ENCODE data around the gene SH3PXD2A.

Gene SH3PXD2A

DNA sequence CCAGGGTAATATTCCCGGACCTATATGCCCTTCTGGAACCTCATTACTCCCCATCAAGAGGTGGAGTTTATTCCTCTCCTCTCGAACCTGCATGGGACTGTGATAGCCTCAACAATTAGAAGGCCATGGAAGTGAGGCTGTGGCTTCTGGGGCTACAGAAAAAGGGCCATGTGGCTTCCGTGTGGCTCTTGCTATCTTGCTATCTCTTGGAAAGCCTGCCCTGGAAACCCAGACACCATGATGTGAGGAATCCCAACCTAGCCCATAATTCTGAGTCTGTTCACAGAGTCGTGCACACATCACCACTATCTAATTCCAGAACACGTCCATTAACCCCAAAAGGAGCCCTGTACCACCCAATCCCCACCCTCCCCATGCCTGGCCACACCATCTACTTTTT is 20.8 kb upstream of the SH3PXD2A start:
- in situ Hi-C loops (cut with MboI; ENCODE audit: low sequenced_read_pairs): no loop called here

GRCh38 chr10:103874730-103875129 is 19.4 kb upstream of the SH3PXD2A start:
- in situ Hi-C loops (cut with MboI; ENCODE audit: low sequenced_read_pairs): loop anchor here (25.0 kb wide), 1 partner anchor 162 kb away; no protein-coding TSS in a partner anchor

- in situ Hi-C loops (cut with MboI; ENCODE audit: low sequenced_read_pairs): loop anchor here (25.0 kb wide), 1 partner anchor 160 kb away; no protein-coding TSS in a partner anchor
Observed at GRCh38 chr10:103872137-103872931, 17.0 kb upstream of the SH3PXD2A start.

DNA sequence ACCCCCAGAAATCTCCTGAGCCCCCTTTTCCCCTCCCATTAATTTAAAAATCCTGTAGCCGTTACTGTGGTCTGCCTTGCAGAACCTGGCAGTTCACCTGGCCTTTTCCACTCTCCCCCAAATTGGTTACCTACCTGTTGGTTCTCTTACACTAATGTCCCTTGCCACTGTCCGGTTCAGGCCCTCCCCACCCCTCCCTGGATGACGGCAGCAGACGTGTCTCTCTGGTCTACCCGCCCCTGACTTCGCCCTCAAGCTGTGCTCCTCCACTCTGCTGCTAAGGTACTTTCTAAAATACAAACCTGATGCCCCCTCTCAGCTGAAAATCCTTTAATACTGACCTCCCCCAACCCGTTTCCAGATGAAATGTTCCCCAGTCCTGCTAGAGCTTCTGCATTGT is 15.6 kb upstream of the SH3PXD2A start:
- in situ Hi-C loops (cut with MboI; ENCODE audit: low sequenced_read_pairs): loop anchor here (25.0 kb wide), 1 partner anchor 159 kb away; no protein-coding TSS in a partner anchor

DNA sequence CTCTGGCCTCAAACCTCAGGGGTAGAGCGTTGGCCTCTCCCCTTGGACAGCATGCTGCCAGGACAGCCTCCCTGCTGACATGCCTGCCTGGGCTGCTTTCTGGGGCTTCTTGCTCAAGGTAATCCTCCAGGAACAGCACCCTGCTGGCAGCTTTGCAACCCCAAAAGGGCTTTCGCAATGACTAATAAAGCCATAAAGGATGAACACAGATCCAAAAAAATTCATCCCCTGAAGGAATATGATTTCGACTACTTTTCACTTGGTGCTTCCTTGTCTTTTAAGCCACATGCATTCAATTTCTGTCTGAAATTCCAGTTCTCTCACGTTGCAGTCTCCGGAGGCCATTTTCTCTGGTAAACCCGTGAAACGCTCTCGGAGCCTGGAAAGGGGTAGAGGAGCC is 15.1 kb upstream of the SH3PXD2A start:
- in situ Hi-C loops (cut with MboI; ENCODE audit: low sequenced_read_pairs): loop anchor here (25.0 kb wide), 1 partner anchor 158 kb away; no protein-coding TSS in a partner anchor

- in situ Hi-C loops (cut with MboI; ENCODE audit: low sequenced_read_pairs): loop anchor here (25.0 kb wide), 1 partner anchor 157 kb away; no protein-coding TSS in a partner anchor
Observed at GRCh38 chr10:103869336-103869735, 14.0 kb upstream of the SH3PXD2A start.

DNA sequence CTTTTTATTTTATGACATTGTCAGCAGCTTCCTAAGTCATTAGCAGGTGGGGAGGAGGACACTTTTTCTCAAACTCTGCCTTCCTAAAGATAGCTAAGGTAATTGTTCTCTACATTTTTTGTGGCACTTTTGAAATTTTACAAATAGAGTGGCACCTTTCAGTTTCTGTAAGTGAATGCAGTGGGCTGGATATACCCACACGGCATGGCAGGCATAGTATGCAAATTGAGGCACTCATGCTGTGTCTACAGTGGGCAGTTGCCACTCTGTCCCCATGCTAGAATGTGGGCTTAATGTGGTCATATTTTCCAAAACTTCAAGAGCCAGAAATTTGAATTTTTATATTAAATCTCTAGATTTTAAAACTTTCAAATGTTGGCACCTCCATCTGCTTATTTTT is 12.8 kb upstream of the SH3PXD2A start:
- in situ Hi-C loops (cut with MboI; ENCODE audit: low sequenced_read_pairs): loop anchor here (25.0 kb wide), 1 partner anchor 156 kb away; no protein-coding TSS in a partner anchor

DNA sequence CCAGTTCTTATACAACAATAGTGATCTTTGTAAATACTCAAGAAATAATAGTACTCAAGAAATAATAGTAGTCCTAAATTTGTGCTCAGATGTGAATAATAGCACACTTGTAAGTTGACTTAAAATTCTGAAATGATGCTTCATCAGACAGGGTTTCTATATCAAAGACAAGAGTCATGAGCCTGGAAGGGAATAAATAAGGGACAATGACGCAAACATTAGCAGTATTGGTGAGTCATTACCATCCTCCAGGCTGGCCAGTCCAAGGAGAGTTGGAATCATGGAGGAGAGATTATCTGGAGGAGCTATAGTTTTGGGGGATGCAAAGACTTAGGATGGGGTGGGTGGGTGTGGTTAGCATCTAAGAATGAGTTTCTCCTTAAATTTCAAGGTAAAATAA is 6.1 kb upstream of the SH3PXD2A start:
- in situ Hi-C loops (cut with MboI; ENCODE audit: low sequenced_read_pairs): loop anchor here (25.0 kb wide), 1 partner anchor 149 kb away; no protein-coding TSS in a partner anchor

DNA sequence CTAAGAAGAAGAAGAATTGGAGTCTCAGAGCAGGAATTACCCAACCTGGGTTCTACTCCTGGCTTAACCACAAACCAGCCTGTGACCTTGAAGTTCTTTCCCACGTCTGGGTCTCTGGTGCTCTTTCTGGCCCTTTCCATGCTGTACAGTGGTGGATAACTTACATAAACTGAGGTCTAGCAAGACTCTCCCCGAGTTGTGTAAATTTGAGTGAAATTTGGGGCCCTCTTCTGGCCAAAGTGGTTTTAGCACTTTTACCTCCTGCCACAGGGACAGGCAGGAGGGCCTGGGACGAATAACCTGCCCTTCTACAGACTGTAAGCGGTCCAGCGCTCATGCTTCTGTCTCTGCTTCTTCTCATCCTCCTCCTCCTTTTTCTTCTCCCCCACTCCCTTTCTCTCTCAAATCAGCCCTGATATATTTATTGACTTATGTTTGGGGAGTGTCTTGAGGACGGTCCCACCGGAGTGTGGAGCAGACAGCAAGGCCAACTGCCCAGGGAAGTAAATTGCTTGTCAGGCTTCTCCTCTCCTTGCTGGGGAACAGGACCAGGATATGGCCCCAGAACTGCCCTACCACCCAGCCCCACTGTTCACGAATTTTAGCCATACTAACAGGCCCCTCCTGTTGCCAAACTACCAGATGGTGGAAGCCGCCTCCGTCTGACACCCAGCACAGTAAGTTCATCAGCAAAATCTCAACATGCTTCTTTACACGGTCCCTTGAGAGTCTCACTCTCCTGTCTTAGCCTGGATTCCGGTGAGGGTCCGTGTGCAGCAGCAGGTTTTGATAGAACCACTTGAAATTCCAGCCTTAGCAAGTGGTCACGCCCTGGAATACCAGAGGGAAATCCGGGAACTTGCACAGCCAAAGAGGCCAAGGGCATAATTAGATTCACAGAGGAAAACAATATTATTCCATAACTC is 4.0 kb upstream of the SH3PXD2A start:
- in situ Hi-C loops (cut with MboI; ENCODE audit: low sequenced_read_pairs): loop anchor here (25.0 kb wide), 1 partner anchor 147 kb away; no protein-coding TSS in a partner anchor

DNA sequence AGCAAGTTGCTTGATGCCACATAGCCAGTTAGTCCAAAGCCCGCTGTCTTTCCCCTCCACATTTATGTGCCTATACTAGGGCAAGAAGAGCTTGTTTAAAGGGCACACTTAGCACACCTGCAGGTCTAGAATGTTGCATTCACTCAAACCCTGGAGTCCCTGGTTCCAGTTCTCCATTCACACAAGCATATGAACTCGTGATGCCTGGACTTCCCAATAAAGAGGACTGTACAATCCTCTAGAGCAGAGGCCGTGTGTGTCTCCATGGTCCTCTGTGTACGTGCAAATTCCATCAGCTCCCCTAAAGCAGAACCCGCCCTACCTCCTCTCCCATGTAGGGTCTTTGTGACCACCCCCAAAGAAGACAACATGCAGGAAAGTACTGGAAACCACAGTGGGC is 3.0 kb upstream of the SH3PXD2A start:
- in situ Hi-C loops (cut with MboI; ENCODE audit: low sequenced_read_pairs): loop anchor here (25.0 kb wide), 1 partner anchor 146 kb away; no protein-coding TSS in a partner anchor

DNA sequence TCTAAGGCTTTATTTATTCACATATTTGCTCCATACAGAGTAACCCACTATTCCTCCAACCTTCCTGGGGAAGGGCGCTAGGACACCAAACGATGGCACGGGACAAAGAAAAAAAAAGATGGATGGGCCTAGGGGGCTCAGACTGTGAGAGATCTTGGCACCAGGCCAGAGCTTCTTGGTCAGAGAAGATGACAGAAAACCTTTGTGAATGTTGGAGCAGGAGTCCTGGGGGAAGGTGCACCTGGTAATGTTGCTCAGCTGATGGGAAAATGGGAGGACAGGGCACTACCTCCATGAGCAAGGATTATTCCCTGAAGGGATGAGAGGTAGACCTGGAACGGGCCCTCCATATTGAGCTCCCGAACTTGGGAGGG is 1.4 kb upstream of the SH3PXD2A start:
- in situ Hi-C loops (cut with MboI; ENCODE audit: low sequenced_read_pairs): loop anchor here (25.0 kb wide), 1 partner anchor 144 kb away; no protein-coding TSS in a partner anchor

- in situ Hi-C loops (cut with MboI; ENCODE audit: low sequenced_read_pairs): loop anchor here (25.0 kb wide), 1 partner anchor 144 kb away; no protein-coding TSS in a partner anchor
Observed at GRCh38 chr10:103855852-103856796, 748 bp upstream of the SH3PXD2A start.

GRCh38 chr10:103854686-103855391 is 537 bp downstream of the SH3PXD2A start:
- in situ Hi-C loops (cut with MboI; ENCODE audit: low sequenced_read_pairs): loop anchor here (25.0 kb wide), 1 partner anchor 143 kb away; no protein-coding TSS in a partner anchor

- in situ Hi-C loops (cut with MboI; ENCODE audit: low sequenced_read_pairs): loop anchor here (25.0 kb wide), 1 partner anchor 142 kb away; no protein-coding TSS in a partner anchor
Observed at GRCh38 chr10:103854265-103854685, 1.1 kb downstream of the SH3PXD2A start.

DNA sequence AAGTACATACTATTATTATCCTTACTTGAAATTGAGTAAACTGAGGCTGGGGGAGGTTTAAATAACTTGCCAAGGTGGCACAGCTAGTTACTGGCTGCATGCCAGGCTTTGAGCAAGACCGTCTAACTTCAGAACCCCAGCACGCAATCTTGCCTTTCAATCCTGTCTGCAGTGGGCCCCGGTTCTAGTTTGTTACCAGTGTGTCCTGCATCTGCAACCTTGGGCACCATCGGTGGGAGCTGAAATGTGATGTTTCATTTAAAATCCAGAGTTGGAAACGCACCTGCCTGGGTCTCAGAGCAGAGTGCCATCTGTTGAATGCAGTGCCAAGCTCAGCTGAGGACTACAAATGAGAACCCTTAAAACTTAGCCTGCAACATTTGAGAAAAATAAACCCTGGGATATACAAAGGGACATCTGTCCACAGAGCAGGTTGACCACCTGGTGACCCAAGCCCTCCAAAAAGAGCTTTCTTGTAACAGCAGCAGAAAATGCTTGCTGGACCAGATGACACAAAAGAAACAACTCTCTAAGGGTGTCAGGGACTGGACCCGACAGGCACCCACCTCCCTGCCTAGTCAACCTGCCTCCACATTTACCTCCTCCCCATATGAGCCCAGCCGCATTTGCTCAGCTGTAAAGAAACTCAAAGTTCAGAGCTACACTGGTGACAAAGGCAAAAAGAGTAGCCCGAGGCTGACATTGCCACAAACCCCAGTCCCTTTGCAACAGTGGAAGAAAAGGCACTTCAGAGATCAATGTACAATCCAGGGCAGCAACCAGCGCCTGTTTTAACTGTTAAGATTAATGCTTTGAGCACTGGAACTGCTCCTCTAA is 1.7 kb downstream of the SH3PXD2A start:
- in situ Hi-C loops (cut with MboI; ENCODE audit: low sequenced_read_pairs): loop anchor here (25.0 kb wide), 1 partner anchor 141 kb away; no protein-coding TSS in a partner anchor

DNA sequence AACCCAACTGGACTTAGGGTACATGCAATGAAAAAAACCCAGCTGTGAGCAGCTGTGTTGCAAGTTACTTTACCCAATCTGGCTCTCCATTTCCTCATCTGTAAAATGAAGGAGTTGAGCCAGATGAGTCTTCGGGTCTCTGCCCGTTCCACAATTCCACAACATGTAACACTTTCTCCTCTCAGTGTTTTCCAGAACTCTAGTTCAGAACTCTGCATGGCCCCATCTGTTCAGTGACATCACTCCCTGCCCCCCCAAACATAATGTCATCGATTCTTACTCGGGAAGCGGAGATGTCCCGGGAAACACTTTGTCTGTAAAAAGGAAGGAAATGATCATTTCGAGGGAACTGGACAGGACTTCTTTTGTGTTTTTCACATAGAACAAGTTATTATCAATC is 2.5 kb downstream of the SH3PXD2A start:
- in situ Hi-C loops (cut with MboI; ENCODE audit: low sequenced_read_pairs): loop anchor here (25.0 kb wide), 1 partner anchor 141 kb away; no protein-coding TSS in a partner anchor

DNA sequence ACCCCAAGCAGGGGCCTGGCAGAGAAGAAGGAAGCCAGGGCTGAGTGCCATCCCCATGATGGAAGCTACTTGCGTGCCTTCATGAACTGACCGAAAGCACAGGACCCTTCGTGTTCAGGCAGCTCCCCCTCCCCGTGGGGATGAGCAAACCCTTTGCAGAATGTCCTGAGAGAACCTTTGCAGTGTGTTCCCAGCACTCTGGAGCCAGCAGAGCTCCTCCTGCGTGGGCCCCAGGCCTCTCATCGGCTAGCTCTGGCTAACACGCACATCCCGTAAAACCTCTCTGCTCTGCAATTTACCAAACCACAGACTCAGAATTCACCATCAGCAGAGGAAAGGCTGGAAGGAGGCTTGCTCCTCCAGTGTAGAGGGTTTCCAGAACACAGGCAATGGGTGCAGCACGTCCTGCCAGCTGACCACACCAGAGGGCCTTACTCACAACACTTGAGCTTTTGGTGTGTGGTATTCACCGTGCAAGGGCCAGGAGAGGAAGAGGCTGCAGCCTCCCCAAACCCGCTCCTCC is 3.1 kb downstream of the SH3PXD2A start:
- in situ Hi-C loops (cut with MboI; ENCODE audit: low sequenced_read_pairs): loop anchor here (25.0 kb wide), 1 partner anchor 140 kb away; no protein-coding TSS in a partner anchor

- in situ Hi-C loops (cut with MboI; ENCODE audit: low sequenced_read_pairs): loop anchor here (25.0 kb wide), 1 partner anchor 139 kb away; no protein-coding TSS in a partner anchor
Observed at GRCh38 chr10:103851261-103851660, 4.1 kb downstream of the SH3PXD2A start.
